ENCODE measurements around the gene SFMBT2.

SFMBT2 gene

GRCh38 chr10:7251696-7252465, 159.0 kb downstream of the SFMBT2 start:
- H3K36me3 ChIP-seq (ENCODE audit: insufficient read depth, insufficient read length, low read length) = no peaks in the 10 kb centered on the region
- no peak overlapping the region for H3K4me3 ChIP-seq (ENCODE audit: insufficient read length, low read depth)
- no peak for DNase-seq (ENCODE audit: low read depth, low spot score)
- no peaks in the 10 kb centered on the region for H3K9me3 ChIP-seq (ENCODE audit: insufficient read depth, low read length)
- H3K9ac ChIP-seq (ENCODE audit: insufficient read length, low read depth) = no peak overlapping the region
- TF ChIP-seq ZNF274 (IDR thresholded peaks at IDR 0.05; ENCODE audit: low read depth, low read length) (no peak), SUZ12 (IDR thresholded peaks at IDR 0.05; ENCODE audit: extremely low read depth, insufficient read depth, insufficient read length) (no peak), YY1 (IDR thresholded peaks at IDR 0.05; ENCODE audit: insufficient read depth, insufficient read length) (no peak)
- H3K27me3 ChIP-seq (ENCODE audit: insufficient read depth, insufficient read length) = no peaks in the 10 kb centered on the region
- no peaks in the 10 kb centered on the region for H3K4me1 ChIP-seq (ENCODE audit: insufficient read depth, insufficient read length)

- Histone ChIP-seq H3K9ac (ENCODE audit: insufficient read length, low read depth) (no peak overlapping the region), H3K4me1 (ENCODE audit: insufficient read depth, insufficient read length) (no peaks in the 10 kb centered on the region), H3K4me3 (ENCODE audit: insufficient read length, low read depth) (no peak overlapping the region), H3K9me3 (ENCODE audit: insufficient read depth, low read length) (no peaks in the 10 kb centered on the region), H3K36me3 (ENCODE audit: insufficient read depth, insufficient read length, low read length) (no peaks in the 10 kb centered on the region), H3K27me3 (ENCODE audit: insufficient read depth, insufficient read length) (no peaks in the 10 kb centered on the region)
- DNase-seq (ENCODE audit: low read depth, low spot score) = no peak
- TF ChIP-seq YY1 (IDR thresholded peaks at IDR 0.05; ENCODE audit: insufficient read depth, insufficient read length) (no peak), ZNF274 (IDR thresholded peaks at IDR 0.05; ENCODE audit: low read depth, low read length) (no peak), SUZ12 (IDR thresholded peaks at IDR 0.05; ENCODE audit: extremely low read depth, insufficient read depth, insufficient read length) (no peak)
Measured at GRCh38 chr10:7250236-7250635, 160.6 kb downstream of the SFMBT2 start.

- no peak for DNase-seq (ENCODE audit: low read depth, low spot score)
- H3K36me3 ChIP-seq (ENCODE audit: insufficient read depth, insufficient read length, low read length) = no peaks in the 10 kb centered on the region
- H3K4me1 ChIP-seq (ENCODE audit: insufficient read depth, insufficient read length) = no peaks in the 10 kb centered on the region
- H3K4me3 ChIP-seq (ENCODE audit: insufficient read length, low read depth) = no peak overlapping the region
- no peaks in the 10 kb centered on the region for H3K9me3 ChIP-seq (ENCODE audit: insufficient read depth, low read length)
- no peak for TF ChIP-seq ZNF274 (IDR thresholded peaks at IDR 0.05; ENCODE audit: low read depth, low read length)
- TF ChIP-seq SUZ12 (IDR thresholded peaks at IDR 0.05; ENCODE audit: extremely low read depth, insufficient read depth, insufficient read length) = no peak
- no peak for TF ChIP-seq YY1 (IDR thresholded peaks at IDR 0.05; ENCODE audit: insufficient read depth, insufficient read length)
- H3K9ac ChIP-seq (ENCODE audit: insufficient read length, low read depth) = no peak overlapping the region
- H3K27me3 ChIP-seq (ENCODE audit: insufficient read depth, insufficient read length) = no peaks in the 10 kb centered on the region
Measured at GRCh38 chr10:7248585-7249164, 162.2 kb downstream of the SFMBT2 start.

GRCh38 chr10:7248148-7248547, 162.7 kb downstream of the SFMBT2 start:
- H3K36me3 ChIP-seq (ENCODE audit: insufficient read depth, insufficient read length, low read length) = no peaks in the 10 kb centered on the region
- no peak for TF ChIP-seq SUZ12 (IDR thresholded peaks at IDR 0.05; ENCODE audit: extremely low read depth, insufficient read depth, insufficient read length)
- TF ChIP-seq YY1 (IDR thresholded peaks at IDR 0.05; ENCODE audit: insufficient read depth, insufficient read length) = no peak
- TF ChIP-seq ZNF274 (IDR thresholded peaks at IDR 0.05; ENCODE audit: low read depth, low read length) = no peak
- no peak overlapping the region for H3K9ac ChIP-seq (ENCODE audit: insufficient read length, low read depth)

GRCh38 chr10:7245505-7245904, 165.3 kb downstream of the SFMBT2 start:
- no peaks in the 10 kb centered on the region for H3K9me3 ChIP-seq (ENCODE audit: insufficient read depth, low read length)
- H3K4me1 ChIP-seq (ENCODE audit: insufficient read depth, insufficient read length) = no peaks in the 10 kb centered on the region
- no peak for TF ChIP-seq SUZ12 (IDR thresholded peaks at IDR 0.05; ENCODE audit: extremely low read depth, insufficient read depth, insufficient read length)
- no peak for TF ChIP-seq ZNF274 (IDR thresholded peaks at IDR 0.05; ENCODE audit: low read depth, low read length)
- TF ChIP-seq YY1 (IDR thresholded peaks at IDR 0.05; ENCODE audit: insufficient read depth, insufficient read length) = no peak
- H3K36me3 ChIP-seq (ENCODE audit: insufficient read depth, insufficient read length, low read length) = no peaks in the 10 kb centered on the region
- no peak for DNase-seq (ENCODE audit: low read depth, low spot score)
- H3K4me3 ChIP-seq (ENCODE audit: insufficient read length, low read depth) = no peak overlapping the region
- H3K27me3 ChIP-seq (ENCODE audit: insufficient read depth, insufficient read length) = no peaks in the 10 kb centered on the region
- no peak overlapping the region for H3K9ac ChIP-seq (ENCODE audit: insufficient read length, low read depth)

More at GRCh38 chr10:7248148-7248547, 162.7 kb downstream of the SFMBT2 start:
- no peak for DNase-seq (ENCODE audit: low read depth, low spot score)
- Histone ChIP-seq H3K4me1 (ENCODE audit: insufficient read depth, insufficient read length) (no peaks in the 10 kb centered on the region), H3K4me3 (ENCODE audit: insufficient read length, low read depth) (no peak overlapping the region), H3K27me3 (ENCODE audit: insufficient read depth, insufficient read length) (no peaks in the 10 kb centered on the region), H3K9me3 (ENCODE audit: insufficient read depth, low read length) (no peaks in the 10 kb centered on the region)

GRCh38 chr10:7243873-7244272, 167.0 kb downstream of the SFMBT2 start:
- no peak for TF ChIP-seq ZNF274 (IDR thresholded peaks at IDR 0.05; ENCODE audit: low read depth, low read length)
- TF ChIP-seq YY1 (IDR thresholded peaks at IDR 0.05; ENCODE audit: insufficient read depth, insufficient read length) = no peak
- Histone ChIP-seq H3K27me3 (ENCODE audit: insufficient read depth, insufficient read length) (no peaks in the 10 kb centered on the region), H3K9me3 (ENCODE audit: insufficient read depth, low read length) (no peaks in the 10 kb centered on the region), H3K4me1 (ENCODE audit: insufficient read depth, insufficient read length) (no peaks in the 10 kb centered on the region), H3K36me3 (ENCODE audit: insufficient read depth, insufficient read length, low read length) (no peaks in the 10 kb centered on the region), H3K9ac (ENCODE audit: insufficient read length, low read depth) (no peak overlapping the region), H3K4me3 (ENCODE audit: insufficient read length, low read depth) (no peak overlapping the region)
- DNase-seq (ENCODE audit: low read depth, low spot score) = no peak

- no peak for DNase-seq (ENCODE audit: low read depth, low spot score)
- TF ChIP-seq ZNF274 (IDR thresholded peaks at IDR 0.05; ENCODE audit: low read depth, low read length) (no peak), SUZ12 (IDR thresholded peaks at IDR 0.05; ENCODE audit: extremely low read depth, insufficient read depth, insufficient read length) (no peak), YY1 (IDR thresholded peaks at IDR 0.05; ENCODE audit: insufficient read depth, insufficient read length) (no peak)
Measured at GRCh38 chr10:7243139-7243538, 167.7 kb downstream of the SFMBT2 start.

More at GRCh38 chr10:7243139-7243538, 167.7 kb downstream of the SFMBT2 start:
- Histone ChIP-seq H3K4me1 (ENCODE audit: insufficient read depth, insufficient read length) (no peaks in the 10 kb centered on the region), H3K4me3 (ENCODE audit: insufficient read length, low read depth) (no peak overlapping the region), H3K27me3 (ENCODE audit: insufficient read depth, insufficient read length) (no peaks in the 10 kb centered on the region), H3K9me3 (ENCODE audit: insufficient read depth, low read length) (no peaks in the 10 kb centered on the region), H3K9ac (ENCODE audit: insufficient read length, low read depth) (no peak overlapping the region), H3K36me3 (ENCODE audit: insufficient read depth, insufficient read length, low read length) (no peaks in the 10 kb centered on the region)

Measured in NT2/D1 (cell line).